ENCODE results near the gene CIB1. TPM values are rescaled to one million over a fixed set of nuclear protein-coding genes. Genes with fewer than 3 reads are reported as not detected.
A peak's percentile ranks its signal among the peaks of the same experiment; 100 is the strongest.

CIB1 gene
- total RNA-seq, 1 donor from 2014 or later: 76.0 TPM

DNA sequence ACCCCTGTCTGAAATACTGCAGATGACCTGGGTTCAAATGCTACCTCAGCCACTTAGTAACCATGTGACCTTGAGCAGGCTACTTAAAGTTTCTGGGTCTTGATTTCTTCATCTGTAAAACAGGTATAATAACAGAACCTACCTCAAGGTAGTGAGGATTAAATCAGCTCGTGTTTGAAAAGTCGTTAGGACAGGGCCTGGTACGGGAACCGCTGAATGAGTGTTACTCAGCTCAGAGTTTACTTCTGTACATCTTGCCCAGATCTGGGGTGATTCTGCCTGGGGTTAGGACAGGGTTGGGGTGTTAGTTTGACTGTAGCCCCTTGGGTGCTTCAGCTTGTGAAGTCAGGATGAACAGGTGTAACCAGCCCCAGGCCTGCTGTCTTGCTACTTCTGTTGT lies 30.8 kb downstream of the CIB1 start:
- H3K4me3 ChIP-seq (ENCODE audit: low read depth, low read length): peak overlapping the region; percentile 96
- no peak for DNase-seq (ENCODE audit: low read depth)
- TF ChIP-seq, protein P1, sequence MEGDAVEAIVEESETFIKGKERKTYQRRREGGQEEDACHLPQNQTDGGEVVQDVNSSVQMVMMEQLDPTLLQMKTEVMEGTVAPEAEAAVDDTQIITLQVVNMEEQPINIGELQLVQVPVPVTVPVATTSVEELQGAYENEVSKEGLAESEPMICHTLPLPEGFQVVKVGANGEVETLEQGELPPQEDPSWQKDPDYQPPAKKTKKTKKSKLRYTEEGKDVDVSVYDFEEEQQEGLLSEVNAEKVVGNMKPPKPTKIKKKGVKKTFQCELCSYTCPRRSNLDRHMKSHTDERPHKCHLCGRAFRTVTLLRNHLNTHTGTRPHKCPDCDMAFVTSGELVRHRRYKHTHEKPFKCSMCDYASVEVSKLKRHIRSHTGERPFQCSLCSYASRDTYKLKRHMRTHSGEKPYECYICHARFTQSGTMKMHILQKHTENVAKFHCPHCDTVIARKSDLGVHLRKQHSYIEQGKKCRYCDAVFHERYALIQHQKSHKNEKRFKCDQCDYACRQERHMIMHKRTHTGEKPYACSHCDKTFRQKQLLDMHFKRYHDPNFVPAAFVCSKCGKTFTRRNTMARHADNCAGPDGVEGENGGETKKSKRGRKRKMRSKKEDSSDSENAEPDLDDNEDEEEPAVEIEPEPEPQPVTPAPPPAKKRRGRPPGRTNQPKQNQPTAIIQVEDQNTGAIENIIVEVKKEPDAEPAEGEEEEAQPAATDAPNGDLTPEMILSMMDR (conservative IDR thresholded peaks at IDR 0.05; ENCODE audit: low read depth, low read length): no peak

DNA sequence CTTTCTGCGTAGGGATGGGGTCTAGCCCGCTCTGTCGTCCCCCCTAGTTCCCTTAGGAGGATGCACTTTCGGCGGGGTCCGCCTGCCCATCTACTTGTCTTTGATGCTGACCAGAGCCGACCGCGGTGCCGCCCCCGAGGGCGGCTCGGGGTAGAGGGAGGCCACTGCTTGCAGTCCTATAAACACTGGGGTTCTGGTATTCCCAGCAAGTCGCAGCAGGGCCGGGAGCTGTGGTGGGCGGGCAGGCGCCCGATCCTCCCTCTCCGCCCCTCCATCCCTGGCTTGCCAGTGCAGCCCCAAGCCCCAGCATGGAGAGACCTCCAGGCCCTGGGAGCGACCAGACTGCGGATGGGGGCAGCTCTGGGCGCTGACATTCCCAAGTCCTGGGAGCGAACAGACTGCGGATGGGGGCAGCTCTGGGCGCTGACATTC lies 31.8 kb downstream of the CIB1 start:
- DNase-seq (ENCODE audit: low read depth): no peak
- TF ChIP-seq, protein P1 (conservative IDR thresholded peaks at IDR 0.05; ENCODE audit: low read depth, low read length): no peak
- peak overlapping the region; percentile 96 for H3K4me3 ChIP-seq (ENCODE audit: low read depth, low read length)

DNA sequence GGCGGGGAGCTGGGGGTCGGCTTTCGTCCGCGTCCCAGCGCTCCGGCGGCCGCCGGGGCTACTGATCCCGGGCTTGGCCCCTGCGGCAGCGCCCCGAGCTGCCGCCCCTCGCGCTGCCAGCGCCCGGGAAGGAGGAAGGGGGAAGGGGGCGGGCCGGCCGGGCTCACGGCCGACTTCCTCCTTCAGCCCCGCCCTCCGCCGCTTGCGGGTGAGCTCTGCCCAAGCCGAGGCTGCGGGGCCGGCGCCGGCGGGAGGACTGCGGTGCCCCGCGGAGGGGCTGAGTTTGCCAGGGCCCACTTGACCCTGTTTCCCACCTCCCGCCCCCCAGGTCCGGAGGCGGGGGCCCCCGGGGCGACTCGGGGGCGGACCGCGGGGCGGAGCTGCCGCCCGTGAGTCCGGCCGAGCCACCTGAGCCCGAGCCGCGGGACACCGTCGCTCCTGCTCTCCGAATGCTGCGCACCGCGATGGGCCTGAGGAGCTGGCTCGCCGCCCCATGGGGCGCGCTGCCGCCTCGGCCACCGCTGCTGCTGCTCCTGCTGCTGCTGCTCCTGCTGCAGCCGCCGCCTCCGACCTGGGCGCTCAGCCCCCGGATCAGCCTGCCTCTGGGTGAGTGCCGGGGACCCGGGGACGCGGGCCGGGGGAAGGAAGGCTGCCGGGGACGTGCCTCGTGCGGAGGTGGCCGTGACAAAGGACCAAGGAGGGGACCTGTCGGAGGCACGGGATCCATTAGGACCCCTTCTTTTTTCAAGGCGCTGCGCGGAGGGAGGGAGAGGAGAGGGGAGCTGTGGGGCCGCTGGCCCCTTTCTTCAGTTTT lies 32.4 kb downstream of the CIB1 start, which contains the start of gene SEMA4B:
Gene SEMA4B (plus strand): TSS at position 201 of the 814 bp plus-strand sequence. CDS start 249 bp downstream, at position 450.
- TF ChIP-seq, protein P1 (conservative IDR thresholded peaks at IDR 0.05; ENCODE audit: low read depth, low read length): no peak
- DNase-seq (ENCODE audit: low read depth): no peak
- H3K4me3 ChIP-seq (ENCODE audit: low read depth, low read length): peak within 1 kb of the TSS; percentile 96

DNA sequence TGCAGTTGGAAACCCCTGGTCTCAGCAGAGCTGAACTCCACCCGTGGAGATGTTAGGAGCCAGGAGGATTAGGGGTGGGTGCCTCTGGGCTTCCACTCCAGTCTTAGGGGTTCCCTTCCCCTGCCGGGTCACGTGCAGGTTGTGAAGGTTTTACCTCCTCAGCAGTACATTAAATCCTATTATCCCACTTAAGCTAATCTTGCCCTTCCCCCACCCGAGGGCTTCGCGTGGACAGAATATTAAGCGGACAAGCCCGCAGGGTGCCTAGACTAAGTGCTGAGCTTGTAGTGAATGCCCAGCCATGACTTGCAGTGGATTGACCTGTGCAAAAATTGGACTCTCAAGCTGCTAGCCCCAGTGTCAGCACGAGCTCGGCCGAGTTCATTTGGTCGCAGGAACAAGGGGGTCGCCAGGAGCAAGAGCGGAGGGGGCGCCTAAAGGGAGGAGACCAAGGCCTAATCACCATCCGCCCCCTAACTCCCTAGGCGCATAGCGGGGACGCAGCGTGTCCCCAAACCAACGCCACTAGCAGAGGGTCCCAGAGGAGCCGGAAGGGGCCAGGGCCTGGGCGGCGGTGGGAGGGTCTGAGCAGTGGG lies 33.1 kb downstream of the CIB1 start:
- peak overlapping the region; percentile 96 for H3K4me3 ChIP-seq (ENCODE audit: low read depth, low read length)
- TF ChIP-seq, protein P1 (conservative IDR thresholded peaks at IDR 0.05; ENCODE audit: low read depth, low read length): no peak
- DNase-seq (ENCODE audit: low read depth): no peak

DNA sequence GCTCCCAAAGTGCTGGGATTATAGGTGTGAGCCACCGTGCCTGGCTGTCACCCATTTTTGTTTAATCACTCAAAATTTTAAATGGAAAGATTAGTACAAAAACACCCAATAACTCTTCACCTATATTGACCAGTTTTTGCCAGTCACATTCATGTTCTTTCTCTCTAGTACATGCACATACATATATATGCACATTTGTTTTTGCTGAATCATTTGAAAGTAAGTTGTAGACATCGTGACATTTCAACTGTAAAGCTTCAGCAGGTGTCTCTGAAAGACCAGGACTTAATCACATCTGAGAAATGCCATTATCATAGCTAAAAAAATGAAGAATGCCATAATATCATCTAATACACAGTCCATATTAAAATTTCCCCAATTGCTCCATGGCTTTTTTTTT lies 39.1 kb downstream of the CIB1 start:
- H3K4me3 ChIP-seq (ENCODE audit: low read depth, low read length): no peak overlapping the region
- TF ChIP-seq, protein P1 (conservative IDR thresholded peaks at IDR 0.05; ENCODE audit: low read depth, low read length): no peak
- DNase-seq (ENCODE audit: low read depth): no peak

DNA sequence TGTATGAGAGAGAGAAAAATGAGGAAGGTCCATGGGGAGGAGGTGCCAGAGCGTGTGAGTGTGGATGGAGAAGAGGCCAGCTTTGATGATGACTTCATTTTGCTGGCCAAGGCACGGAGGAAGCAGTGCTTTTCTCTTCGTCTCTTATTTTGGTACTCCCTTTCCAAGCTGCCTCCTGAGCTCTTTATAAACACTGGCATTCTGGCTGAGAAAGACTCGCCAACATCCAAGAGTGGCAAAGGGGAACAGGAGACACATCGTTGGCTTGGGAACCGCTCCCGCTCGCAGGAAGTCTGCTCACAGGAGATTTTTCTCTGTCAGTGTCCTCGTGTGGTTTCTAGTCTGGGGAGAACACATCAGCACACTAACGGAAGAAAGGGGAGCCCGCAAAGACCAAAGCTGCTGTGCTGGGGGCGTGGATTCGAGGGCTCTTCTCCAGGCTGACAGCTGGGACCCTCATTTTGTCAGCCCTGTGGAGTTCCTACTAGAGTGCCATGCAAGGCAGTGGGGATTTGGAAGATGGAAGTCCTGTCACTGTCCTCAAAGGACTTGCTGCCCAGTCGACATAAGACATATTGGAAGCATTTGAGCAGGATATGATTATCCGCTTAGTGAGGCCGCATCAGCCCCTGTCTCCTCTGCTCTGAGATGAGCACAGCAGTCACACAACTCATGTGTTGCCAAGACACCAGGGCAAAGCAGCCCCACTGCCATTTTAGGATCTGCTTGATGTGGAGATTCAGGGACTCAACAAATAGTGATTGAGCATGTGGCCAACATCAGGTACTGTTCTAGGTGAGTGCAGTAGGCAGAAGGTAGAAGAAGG lies 40.6 kb downstream of the CIB1 start:
- TF ChIP-seq, protein P1 (conservative IDR thresholded peaks at IDR 0.05; ENCODE audit: low read depth, low read length): no peak
- DNase-seq (ENCODE audit: low read depth): no peak
- no peak overlapping the region for H3K4me3 ChIP-seq (ENCODE audit: low read depth, low read length)

Data from epithelial cell of proximal tubule (primary cell).